ENCODE measurements around the gene JAK1.

The JAK1 gene

GRCh38 chr1:64809309-64809708 is 157.0 kb downstream of the JAK1 start:
- no peak for TF ChIP-seq ZFX (IDR thresholded peaks at IDR 0.05; ENCODE audit: borderline replicate concordance)
- TF ChIP-seq CTCF (IDR thresholded peaks at IDR 0.05) = no peak
- H3K27ac ChIP-seq = no peak overlapping the region

GRCh38 chr1:64801851-64802523 is 164.4 kb downstream of the JAK1 start:
- H3K27ac ChIP-seq = no peak overlapping the region
- TF ChIP-seq ZFX (IDR thresholded peaks at IDR 0.05; ENCODE audit: borderline replicate concordance) = no peak
- TF ChIP-seq CTCF (IDR thresholded peaks at IDR 0.05) = no peak

GRCh38 chr1:64798872-64799271 is 167.5 kb downstream of the JAK1 start:
- no peak overlapping the region for H3K27ac ChIP-seq
- no peak for TF ChIP-seq CTCF (IDR thresholded peaks at IDR 0.05)
- TF ChIP-seq ZFX (IDR thresholded peaks at IDR 0.05; ENCODE audit: borderline replicate concordance) = no peak

DNA sequence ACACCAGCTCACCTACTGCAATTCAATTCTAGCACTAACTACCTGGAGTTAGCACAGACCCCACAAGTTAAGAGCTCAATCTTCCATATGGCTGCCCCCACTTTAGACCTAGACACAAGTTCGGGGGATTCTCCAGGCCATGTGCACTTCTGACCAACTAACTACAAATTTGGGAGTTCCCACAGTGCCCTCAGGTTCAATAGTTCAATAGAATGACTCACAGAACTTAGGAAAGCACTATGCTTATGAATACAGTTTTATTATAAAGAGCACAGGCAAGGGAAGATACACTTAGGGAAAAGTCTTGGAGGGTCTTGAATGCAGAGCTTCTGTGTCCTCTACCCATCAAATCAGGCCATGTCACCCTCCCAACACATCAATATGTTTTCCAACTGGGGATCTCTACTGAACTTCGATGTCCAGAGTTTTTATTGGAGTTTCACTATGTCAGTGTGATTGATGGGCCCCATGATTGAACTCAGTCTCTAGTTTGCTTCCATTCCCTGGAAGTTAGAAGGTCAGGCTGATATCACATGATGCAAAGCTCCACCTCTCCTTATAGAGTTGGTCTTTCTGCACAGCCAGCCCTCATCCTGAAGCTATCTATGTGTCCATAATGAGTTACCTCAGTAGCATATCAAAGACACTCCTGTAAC is 175.4 kb downstream of the JAK1 start:
- TF ChIP-seq CTCF (IDR thresholded peaks at IDR 0.05) = no peak
- no peak for TF ChIP-seq ZFX (IDR thresholded peaks at IDR 0.05; ENCODE audit: borderline replicate concordance)
- H3K27ac ChIP-seq = no peak overlapping the region

Data from 22Rv1 (cell line).